GM23338 (cell line): ENCODE measurements around the gene RMC1. TPM values are rescaled to one million over a fixed set of nuclear protein-coding genes. Genes with fewer than 3 reads are reported as not detected.

Experiments used
- ATAC-seq: fragments of 200-7000 bp; cut with Tn5 transposase; 3 replicates; pipeline ENCODE4 v1.9.1; 2020
- DNase-seq: peaks from one replicate; pipeline ENCODE4 v3.0.0-alpha.2; 2015; ENCODE audit warnings: low spot score
- H2AFZ ChIP-seq: fragments of 200-600 bp; sonication (generic); 2 replicates; pipeline ENCODE4 v1.8.0; 2016; ENCODE audit warnings: antibody characterized with exemption, mild to moderate bottlenecking, moderate library complexity
- H3F3A ChIP-seq: fragments of 200-600 bp; sonication (generic); replicated peaks from 2 replicates; pipeline ENCODE4 v1.8.0; 2017; ENCODE audit warnings: antibody characterized with exemption, mixed run types, low read depth
- H3K27ac ChIP-seq: fragments of 200-600 bp; sonication (generic); 2 replicates; pipeline ENCODE4 v1.6.1; 2016; ENCODE audit warnings: low read depth
- H3K27me3 ChIP-seq: fragments of 200-600 bp; sonication (generic); 2 replicates; pipeline ENCODE4 v1.8.0; 2016; ENCODE audit warnings: mild to moderate bottlenecking, mixed run types, moderate library complexity; ENCODE audit not compliant: insufficient read depth
- H3K36me3 ChIP-seq: fragments of 200-600 bp; sonication (generic); 2 replicates; pipeline ENCODE4 v1.8.0; 2016; ENCODE audit warnings: mild to moderate bottlenecking; ENCODE audit not compliant: insufficient read depth
- H3K4me1 ChIP-seq: fragments of 200-600 bp; sonication (generic); 2 replicates; pipeline ENCODE4 v1.8.0; 2016; ENCODE audit warnings: mild to moderate bottlenecking, moderate library complexity; ENCODE audit not compliant: insufficient read depth
- H3K4me2 ChIP-seq: fragments of 200-600 bp; sonication (generic); 2 replicates; pipeline ENCODE4 v1.7.1; 2017; ENCODE audit warnings: mixed run types
- H3K4me3 ChIP-seq: fragments of 200-600 bp; sonication (generic); 2 replicates; pipeline ENCODE4 v1.6.1; 2016; ENCODE audit warnings: mixed run types
- H3K79me2 ChIP-seq: fragments of 200-600 bp; sonication (generic); replicated peaks from 2 replicates; pipeline ENCODE4 v1.8.0; 2017; ENCODE audit warnings: mild to moderate bottlenecking; ENCODE audit not compliant: insufficient read depth
- H3K9me2 ChIP-seq: fragments of 200-600 bp; sonication (generic); 2 replicates; pipeline ENCODE4 v1.8.0; 2017; ENCODE audit not compliant: insufficient read depth
- H4K20me1 ChIP-seq: fragments of 200-600 bp; sonication (generic); replicated peaks from 2 replicates; pipeline ENCODE4 v1.8.0; 2017; ENCODE audit warnings: mild to moderate bottlenecking; ENCODE audit not compliant: insufficient read depth
- H3K27ac Mint-ChIP-seq: 2 replicates; pipeline ENCODE4 v1.8.0; 2020; ENCODE audit warnings: inconsistent platforms, mild to moderate bottlenecking, moderate library complexity, mixed read lengths
- H3K27me3 Mint-ChIP-seq: 3 replicates; pipeline ENCODE4 v1.8.0; 2022; ENCODE audit warnings: low read depth, mild to moderate bottlenecking, moderate library complexity, mixed read lengths, inconsistent platforms; ENCODE audit not compliant: insufficient read depth, poor library complexity
- H3K36me3 Mint-ChIP-seq: 3 replicates; pipeline ENCODE4 v1.8.0; 2021; ENCODE audit warnings: low read depth, mild to moderate bottlenecking, inconsistent platforms, moderate library complexity, mixed read lengths
- H3K4me1 Mint-ChIP-seq: 3 replicates; pipeline ENCODE4 v1.8.0; 2020; ENCODE audit warnings: mild to moderate bottlenecking, inconsistent platforms, mixed read lengths
- H3K4me3 Mint-ChIP-seq: 3 replicates; pipeline ENCODE4 v1.8.0; 2021; ENCODE audit warnings: moderate library complexity, mild to moderate bottlenecking, inconsistent platforms, mixed read lengths
- H3K9me3 Mint-ChIP-seq: 3 replicates; pipeline ENCODE4 v1.8.0; 2020; ENCODE audit warnings: moderate library complexity, mild to moderate bottlenecking, inconsistent platforms, mixed read lengths
- CREB1 ChIP-seq: fragments of 250-450 bp; sonication (Bioruptor Pico); IDR thresholded peaks from 2 replicates; pipeline ENCODE4 v1.5.0; 2020; ENCODE audit warnings: low read depth, mild to moderate bottlenecking, moderate library complexity
- EZH2phosphoT487 ChIP-seq: fragments of 200-600 bp; sonication (generic); IDR thresholded peaks from one replicate; pipeline ENCODE4 v1.8.1; 2018; ENCODE audit warnings: antibody characterized with exemption; ENCODE audit not compliant: unreplicated experiment
- POLR2AphosphoS5 ChIP-seq: IDR thresholded peaks from 2 replicates; pipeline ENCODE4 v1.6.1; 2016; ENCODE audit warnings: antibody characterized with exemption, low read depth
- STAT1 ChIP-seq: IDR thresholded peaks from one replicate; pipeline ENCODE4 v1.6.1; 2016; ENCODE audit warnings: antibody characterized with exemption; ENCODE audit not compliant: unreplicated experiment
- ZNF331 ChIP-seq: fragments of 250-450 bp; sonication (Bioruptor Pico); IDR thresholded peaks from 2 replicates; pipeline ENCODE4 v1.5.0; 2020; ENCODE audit warnings: low read depth, mild to moderate bottlenecking, moderate library complexity
- polyA plus RNA-seq: library from polyadenylated mRNA; unstranded; fragments of >200 nt; fragmentation: Nextera tagmentation; extraction: Ambion mirVana; gene quantifications from 2 replicates; pipeline ENCODE4 v1.2.1, GENCODE V29; 2016
- total RNA-seq: library from RNA; depleted of rRNA; stranded (reverse); fragments of >200 nt; shearing (Covaris generic); gene quantifications from 2 replicates; pipeline ENCODE4 v1.2.3, GENCODE V29; 2014
- TF ChIP-seq, protein P1 (sequence below), 2 experiments: fragments of 200-600 bp in 1 of 2; sonication (generic) in 1 of 2; conservative IDR thresholded peaks; 2 replicates each; pipeline versions ENCODE4 v1.5.1 to v1.6.1; 2016 to 2017; ENCODE audit warnings: antibody characterized with exemption in 2 of 2, low read depth in 2 of 2, mild to moderate bottlenecking in 2 of 2, moderate library complexity in 1 of 2

The RMC1 gene
- total and polyA plus RNA-seq, 2 experiments from 2014 or later = 18.9 to 24.6 TPM

DNA sequence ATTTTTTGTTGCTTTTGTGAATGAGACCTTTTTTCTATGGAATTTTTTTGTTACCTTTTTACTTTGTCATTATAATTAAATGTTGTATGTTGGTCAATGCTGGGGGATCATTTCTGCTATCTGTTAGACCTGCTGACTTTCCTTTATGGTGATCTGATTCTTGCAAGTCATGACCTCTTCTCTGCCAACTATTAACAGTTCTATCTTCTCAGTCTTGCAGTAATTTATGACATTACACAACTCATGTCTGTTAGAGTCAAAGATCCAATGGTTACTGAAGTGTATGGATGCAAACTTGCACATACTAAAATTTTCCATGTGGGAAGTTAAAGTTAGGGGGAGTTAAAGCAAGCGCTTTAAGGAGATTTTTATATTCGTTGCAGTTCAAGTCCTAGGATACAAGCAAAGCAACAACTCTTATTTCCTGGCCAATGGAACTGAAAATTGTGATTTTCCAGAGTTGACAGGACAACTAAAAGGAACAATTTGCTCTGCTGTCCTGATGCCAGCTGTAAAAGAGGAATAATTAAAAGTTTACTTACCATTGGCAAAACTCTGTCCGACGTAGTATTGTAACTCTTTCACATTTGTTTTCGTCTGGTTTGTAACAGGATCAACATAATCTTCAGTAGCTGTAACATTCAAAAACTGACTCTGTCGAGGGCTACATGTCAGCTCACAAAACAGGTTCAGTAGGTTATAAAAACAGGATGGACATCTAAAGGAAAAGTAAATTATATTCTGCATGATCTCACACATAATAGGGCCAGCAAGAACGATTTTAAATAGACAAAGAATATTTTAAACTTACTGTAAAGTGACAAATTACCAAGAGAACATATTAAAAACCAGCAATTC, 65.2 kb downstream of the RMC1 start:
- Mint-ChIP-seq H3K9me3 (no peaks in the 10 kb centered on the region), H3K4me1 (no peaks in the 10 kb centered on the region), H3K36me3 (peaks cover 41% of the 10 kb centered on the region), H3K4me3 (no peak overlapping the region), H3K27ac (no peak overlapping the region), H3K27me3 (no peaks in the 10 kb centered on the region)
- H3K27ac ChIP-seq = no peak overlapping the region
- DNase-seq (no peak), ATAC-seq (no peak)
- H4K20me1 ChIP-seq = peaks cover 2% of the 10 kb centered on the region; the same call in 1 of the 2 replicates
- H3K9me2 ChIP-seq = no peaks in the 10 kb centered on the region
- H3K36me3 ChIP-seq = peaks cover 54% of the 10 kb centered on the region
- H3K4me2 ChIP-seq = no peak overlapping the region
- TF ChIP-seq CREB1 (CRISPR knock-in tag) (no peak), EZH2phosphoT487 (no peak), STAT1 (no peak), POLR2AphosphoS5 (no peak)
- TF ChIP-seq, protein P1, sequence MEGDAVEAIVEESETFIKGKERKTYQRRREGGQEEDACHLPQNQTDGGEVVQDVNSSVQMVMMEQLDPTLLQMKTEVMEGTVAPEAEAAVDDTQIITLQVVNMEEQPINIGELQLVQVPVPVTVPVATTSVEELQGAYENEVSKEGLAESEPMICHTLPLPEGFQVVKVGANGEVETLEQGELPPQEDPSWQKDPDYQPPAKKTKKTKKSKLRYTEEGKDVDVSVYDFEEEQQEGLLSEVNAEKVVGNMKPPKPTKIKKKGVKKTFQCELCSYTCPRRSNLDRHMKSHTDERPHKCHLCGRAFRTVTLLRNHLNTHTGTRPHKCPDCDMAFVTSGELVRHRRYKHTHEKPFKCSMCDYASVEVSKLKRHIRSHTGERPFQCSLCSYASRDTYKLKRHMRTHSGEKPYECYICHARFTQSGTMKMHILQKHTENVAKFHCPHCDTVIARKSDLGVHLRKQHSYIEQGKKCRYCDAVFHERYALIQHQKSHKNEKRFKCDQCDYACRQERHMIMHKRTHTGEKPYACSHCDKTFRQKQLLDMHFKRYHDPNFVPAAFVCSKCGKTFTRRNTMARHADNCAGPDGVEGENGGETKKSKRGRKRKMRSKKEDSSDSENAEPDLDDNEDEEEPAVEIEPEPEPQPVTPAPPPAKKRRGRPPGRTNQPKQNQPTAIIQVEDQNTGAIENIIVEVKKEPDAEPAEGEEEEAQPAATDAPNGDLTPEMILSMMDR (conservative IDR thresholded peaks at IDR 0.05; ENCODE audit: low read depth in 2 of 2) = no peak
- H2AFZ ChIP-seq = no peak overlapping the region
- H3F3A ChIP-seq = no peaks in the 10 kb centered on the region
- H3K4me3 ChIP-seq = no peak overlapping the region
- 0 out of 2 replicates have a peak, but pooled peaks cover 8% of the 10 kb centered on the region for H3K79me2 ChIP-seq
- no peaks in the 10 kb centered on the region for H3K4me1 ChIP-seq
- no peaks in the 10 kb centered on the region for H3K27me3 ChIP-seq

DNA sequence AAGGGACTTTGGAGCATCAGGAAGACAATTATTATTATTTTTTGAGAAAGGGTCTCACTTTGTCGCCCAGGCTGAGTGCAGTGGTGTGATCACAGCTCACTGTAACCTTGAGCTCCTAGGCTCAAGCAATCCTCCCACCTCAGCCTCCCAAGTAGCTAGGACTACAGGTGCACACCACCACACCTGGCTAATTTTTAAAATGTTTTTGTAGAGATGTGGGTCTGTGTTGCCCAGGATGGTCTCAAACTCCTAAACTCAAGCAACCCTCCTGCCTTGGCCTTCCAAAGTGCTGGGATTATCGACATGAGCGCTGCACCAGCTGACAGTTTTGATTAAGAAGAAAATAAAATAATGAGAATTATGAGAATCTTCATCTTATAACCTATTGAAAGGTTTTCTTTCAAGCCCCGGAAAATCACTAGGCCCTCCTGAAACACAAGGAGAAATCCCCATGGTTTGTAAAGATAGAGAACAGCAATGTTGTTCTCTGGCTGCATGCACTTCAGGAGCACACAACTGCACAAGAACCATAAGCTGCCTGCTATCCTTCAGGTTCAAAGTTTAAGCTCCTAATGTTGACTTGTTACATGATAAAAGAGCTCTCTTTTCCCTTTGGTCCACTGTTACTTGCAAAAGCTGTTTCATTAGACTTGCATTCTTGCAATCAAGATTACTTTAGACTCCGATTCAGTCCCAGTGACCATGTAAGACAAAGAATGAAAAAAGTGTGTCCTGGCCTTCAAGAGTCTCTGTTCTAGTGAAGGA, 66.2 kb downstream of the RMC1 start:
- Histone ChIP-seq H3K27ac (no peak overlapping the region), H3K79me2 (0 out of 2 replicates have a peak, but pooled peaks cover 9% of the 10 kb centered on the region), H3K4me2 (no peak overlapping the region), H2AFZ (no peak overlapping the region), H3F3A (no peaks in the 10 kb centered on the region), H4K20me1 (peaks cover 3% of the 10 kb centered on the region; the same call in 1 of the 2 replicates), H3K27me3 (no peaks in the 10 kb centered on the region), H3K36me3 (peaks cover 46% of the 10 kb centered on the region; the same call in 1 of the 2 replicates), H3K9me2 (no peaks in the 10 kb centered on the region), H3K4me3 (no peak overlapping the region), H3K4me1 (peaks cover 4% of the 10 kb centered on the region)
- H3K27me3 Mint-ChIP-seq = no peaks in the 10 kb centered on the region
- H3K9me3 Mint-ChIP-seq = no peaks in the 10 kb centered on the region
- H3K36me3 Mint-ChIP-seq = peaks cover 37% of the 10 kb centered on the region
- DNase-seq (no peak), ATAC-seq (no peak)
- TF ChIP-seq ZNF331 (CRISPR knock-in tag) (no peak), CREB1 (CRISPR knock-in tag) (no peak)
- no peak overlapping the region for H3K4me3 Mint-ChIP-seq
- peaks cover 8% of the 10 kb centered on the region; the same call in 2 of the 3 replicates for H3K4me1 Mint-ChIP-seq
- H3K27ac Mint-ChIP-seq = no peak overlapping the region
